Transverse colon (tissue), 4 donors: ENCODE data around the gene HOXB2. TPM values are rescaled to one million over a fixed set of nuclear protein-coding genes. Genes with fewer than 3 reads are reported as not detected.
A peak's percentile ranks its signal among the peaks of the same experiment; 100 is the strongest.

Experiments used
- DNase-seq: peaks from one replicate; pipeline ENCODE4 v3.0.0-alpha.2; 2019
- H3K27ac ChIP-seq, 4 donors: fragments of 200-600 bp; sonication (generic); 2 replicates each; pipeline ENCODE4 v1.5.1; 2016 to 2018; ENCODE audit warnings: inconsistent platforms in 4 of 4
- H3K27me3 ChIP-seq: fragments of 200-600 bp; sonication (generic); 2 replicates; pipeline ENCODE4 v1.5.1; 2017; ENCODE audit warnings: inconsistent platforms
- H3K36me3 ChIP-seq, 4 donors: fragments of 200-600 bp; sonication (generic); 2 replicates each; pipeline ENCODE4 v1.5.1; 2017 to 2019; ENCODE audit warnings: inconsistent platforms in 4 of 4
- H3K4me1 ChIP-seq, 4 donors: fragments of 200-600 bp; sonication (generic); 2 replicates each; pipeline ENCODE4 v1.5.1; 2017 to 2020; ENCODE audit warnings: inconsistent platforms in 4 of 4
- H3K4me3 ChIP-seq, 4 donors: fragments of 200-600 bp; sonication (generic); 1 replicate in 1 of 4; 2 replicates in 3 of 4; pipeline versions ENCODE4 v1.5.1 to v1.6.1; 2017 to 2019; ENCODE audit warnings: inconsistent platforms in 4 of 4
- H3K9me3 ChIP-seq, 2 donors: fragments of 200-600 bp; sonication (generic); 2 replicates each; pipeline ENCODE4 v1.5.1; 2017 to 2019; ENCODE audit warnings: inconsistent platforms in 2 of 2
- EP300 ChIP-seq: sonication (generic); formaldehyde crosslinking; IDR thresholded peaks from one replicate; pipeline ENCODE4 v1.6.1; 2017; ENCODE audit warnings: antibody characterized with exemption, low read depth
- POLR2A ChIP-seq: fragments of 450-650 bp; IDR thresholded peaks from one replicate; pipeline ENCODE4 v1.6.1; 2016; ENCODE audit warnings: antibody characterized with exemption, mild to moderate bottlenecking, moderate library complexity
- POLR2AphosphoS5 ChIP-seq, 3 donors: sonication (generic); formaldehyde crosslinking; IDR thresholded peaks; one replicate each; pipeline ENCODE4 v1.6.1; 2016; ENCODE audit warnings: antibody characterized with exemption in 3 of 3
- WGBS, 2 donors: methylation state at CpG; one replicate each; pipeline ENCODE4 v1.1.5; 2018; ENCODE audit warnings: low coverage in 1 of 2; 5-methylcytosine and 5-hydroxymethylcytosine counted together
- in situ Hi-C, 4 donors: fragments of 200-750 bp; cut with MboI; loops; one replicate each; pipeline versions ENCODE4 v1.15.0 to v1.15.1; 2017; ENCODE audit warnings: low sequenced_read_pairs in 3 of 4, low pct_ligation_motif_present in 1 of 4, low pct_unique_long_range_greater_than_20kb in 1 of 4
- intact Hi-C: fragments of 100-400 bp; cut with DNase I; formaldehyde crosslinking; loops from one replicate; pipeline ENCODE4 v1.15.1; 2023; ENCODE audit warnings: low total_unique reads
- total RNA-seq, 4 donors: library from RNA; depleted of rRNA; stranded (reverse); fragments of >200 nt; gene quantifications; one replicate each; pipeline ENCODE4 v1.1.0, GENCODE V29; 2016
- TF ChIP-seq, protein P1 (sequence below), 5 experiments: fragments of 200-600 bp in 3 of 5; fragments of 450-650 bp in 2 of 5; sonication (generic) in 3 of 5; IDR thresholded peaks; 1 replicate in 2 of 5; 2 replicates in 3 of 5; pipeline ENCODE4 v1.5.1; 2016 to 2017; ENCODE audit warnings: antibody characterized with exemption in 5 of 5, inconsistent platforms in 3 of 5, mild to moderate bottlenecking in 2 of 5, moderate library complexity in 1 of 5

Gene HOXB2
- total RNA-seq, 4 donors from 2014 or later = 13.5 to 93.9 (median 13.8) TPM; not detected in 1

- DNase-seq = no peak
- TF ChIP-seq POLR2AphosphoS5 (IDR thresholded peaks at IDR 0.05) (no peak), EP300 (no peak), POLR2A (no peak)
- TF ChIP-seq, protein P1, sequence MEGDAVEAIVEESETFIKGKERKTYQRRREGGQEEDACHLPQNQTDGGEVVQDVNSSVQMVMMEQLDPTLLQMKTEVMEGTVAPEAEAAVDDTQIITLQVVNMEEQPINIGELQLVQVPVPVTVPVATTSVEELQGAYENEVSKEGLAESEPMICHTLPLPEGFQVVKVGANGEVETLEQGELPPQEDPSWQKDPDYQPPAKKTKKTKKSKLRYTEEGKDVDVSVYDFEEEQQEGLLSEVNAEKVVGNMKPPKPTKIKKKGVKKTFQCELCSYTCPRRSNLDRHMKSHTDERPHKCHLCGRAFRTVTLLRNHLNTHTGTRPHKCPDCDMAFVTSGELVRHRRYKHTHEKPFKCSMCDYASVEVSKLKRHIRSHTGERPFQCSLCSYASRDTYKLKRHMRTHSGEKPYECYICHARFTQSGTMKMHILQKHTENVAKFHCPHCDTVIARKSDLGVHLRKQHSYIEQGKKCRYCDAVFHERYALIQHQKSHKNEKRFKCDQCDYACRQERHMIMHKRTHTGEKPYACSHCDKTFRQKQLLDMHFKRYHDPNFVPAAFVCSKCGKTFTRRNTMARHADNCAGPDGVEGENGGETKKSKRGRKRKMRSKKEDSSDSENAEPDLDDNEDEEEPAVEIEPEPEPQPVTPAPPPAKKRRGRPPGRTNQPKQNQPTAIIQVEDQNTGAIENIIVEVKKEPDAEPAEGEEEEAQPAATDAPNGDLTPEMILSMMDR (IDR thresholded peaks at IDR 0.05) = no peak
- Histone ChIP-seq H3K36me3 (no peaks in the 10 kb centered on the region), H3K27ac (peak overlapping the region in 1 of 4 donors; percentile 1), H3K4me3 (no peak overlapping the region), H3K4me1 (peaks cover 0 to 16% (median 8%) of the 10 kb centered on the region in 4 donors), H3K9me3 (no peaks in the 10 kb centered on the region), H3K27me3 (no peaks in the 10 kb centered on the region)
- intact Hi-C loops (no loop called here), in situ Hi-C loops (no loop called here)
- WGBS, 2 donors = 91 to 100% methylated on average over 4 to 5 of the region's 5 CpGs
Observed at GRCh38 chr17:48506246-48506645, 38.7 kb downstream of the HOXB2 start.

DNA sequence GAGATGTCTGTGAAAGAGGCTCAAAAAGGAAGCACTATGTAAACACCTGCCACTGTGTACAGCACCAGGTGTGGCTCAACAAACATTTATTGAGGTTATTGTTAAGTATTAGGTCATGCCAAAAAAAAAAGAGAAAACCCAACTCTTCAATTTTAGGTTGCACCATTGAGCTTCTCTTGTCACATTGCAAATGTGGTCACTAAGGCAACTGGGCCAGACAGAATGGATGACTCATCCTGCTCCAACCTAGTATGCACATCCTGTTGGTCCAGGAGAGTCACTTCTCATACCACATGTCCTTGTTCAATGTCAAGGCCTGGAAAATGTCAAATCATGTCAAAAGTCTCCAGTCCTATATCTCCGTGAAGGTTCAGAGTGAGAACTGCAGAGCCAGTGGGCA lies 39.1 kb downstream of the HOXB2 start:
- Histone ChIP-seq H3K4me1 (peaks cover 0 to 20% (median 9%) of the 10 kb centered on the region in 4 donors), H3K9me3 (no peaks in the 10 kb centered on the region), H3K36me3 (no peaks in the 10 kb centered on the region), H3K27me3 (no peaks in the 10 kb centered on the region), H3K4me3 (no peak overlapping the region), H3K27ac (peak overlapping the region in 1 of 4 donors; percentile 16)
- WGBS, 2 donors = 43% methylated on average over 1 of the region's 1 CpG; no CpG with 5 or more reads in 1 of the 2 donors
- TF ChIP-seq, protein P1 (IDR thresholded peaks at IDR 0.05) = no peak
- TF ChIP-seq EP300 = no peak
- TF ChIP-seq POLR2A = no peak
- peak; percentile 42 to 55 (median 55) for TF ChIP-seq POLR2AphosphoS5 (IDR thresholded peaks at IDR 0.05)
- no peak for DNase-seq
- intact Hi-C loops = no loop called here
- in situ Hi-C loops = no loop called here

DNA sequence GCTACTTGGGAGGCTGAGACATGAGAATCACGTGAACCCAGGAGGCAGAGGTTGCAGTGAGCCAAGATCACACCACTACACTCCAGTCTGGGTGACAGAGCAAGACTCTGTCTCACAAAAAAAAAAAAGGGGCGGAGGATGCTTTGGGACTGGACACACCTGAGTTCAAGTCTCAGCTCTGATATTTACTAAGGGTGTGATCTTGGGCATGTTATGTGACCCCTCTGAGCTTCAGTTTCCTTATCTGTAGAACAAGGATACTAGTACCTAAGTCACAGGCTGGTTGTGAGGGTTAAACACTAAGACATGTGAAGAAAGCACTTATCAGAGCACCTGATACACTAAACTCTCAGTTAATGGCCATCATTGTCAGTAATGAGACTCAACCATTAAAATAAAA lies 40.0 kb downstream of the HOXB2 start:
- TF ChIP-seq, protein P1 (IDR thresholded peaks at IDR 0.05) = no peak
- TF ChIP-seq EP300 (no peak), POLR2A (no peak), POLR2AphosphoS5 (IDR thresholded peaks at IDR 0.05) (no peak)
- H3K4me3 ChIP-seq = no peak overlapping the region
- intact Hi-C loops (no loop called here), in situ Hi-C loops (no loop called here)
- no peak overlapping the region for H3K27ac ChIP-seq
- WGBS, 2 donors = 79 to 82% methylated on average over 2 of the region's 2 CpGs
- no peak for DNase-seq
- peaks cover 0 to 21% (median 9%) of the 10 kb centered on the region in 4 donors for H3K4me1 ChIP-seq
- no peaks in the 10 kb centered on the region for H3K9me3 ChIP-seq
- H3K36me3 ChIP-seq = no peaks in the 10 kb centered on the region
- H3K27me3 ChIP-seq = no peaks in the 10 kb centered on the region

DNA sequence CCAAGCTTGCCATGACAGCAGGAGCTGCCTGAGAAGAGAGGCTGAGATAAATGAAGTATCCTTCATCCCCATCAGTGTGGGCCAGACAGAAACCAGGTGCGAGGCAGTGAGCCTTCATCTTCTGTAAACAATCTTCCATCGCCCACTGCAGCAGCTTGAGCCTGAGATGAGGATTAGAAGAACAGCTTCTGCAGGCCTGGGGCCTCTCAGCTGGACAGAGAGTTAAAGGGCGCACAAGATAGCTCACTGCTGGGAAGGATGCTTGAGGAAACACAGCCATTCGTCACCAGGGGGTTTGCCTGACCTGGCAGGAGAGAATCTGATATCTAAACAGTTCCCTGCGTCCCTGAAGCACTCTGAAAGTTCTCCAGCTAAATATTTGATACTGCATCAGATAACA lies 41.2 kb downstream of the HOXB2 start:
- WGBS, 2 donors = 89% methylated on average over 5 of the region's 5 CpGs; no CpG with 5 or more reads in 1 of the 2 donors
- Histone ChIP-seq H3K36me3 (no peaks in the 10 kb centered on the region), H3K27me3 (no peaks in the 10 kb centered on the region), H3K4me3 (no peak overlapping the region), H3K27ac (peak overlapping the region in 3 of 4 donors; percentile 28 to 63 (median 52)), H3K9me3 (no peaks in the 10 kb centered on the region), H3K4me1 (peaks cover 0 to 21% (median 9%) of the 10 kb centered on the region in 4 donors)
- in situ Hi-C loops (no loop called here), intact Hi-C loops (no loop called here)
- no peak for DNase-seq
- TF ChIP-seq POLR2AphosphoS5 (IDR thresholded peaks at IDR 0.05) = no peak
- TF ChIP-seq, protein P1 (IDR thresholded peaks at IDR 0.05) = no peak
- no peak for TF ChIP-seq EP300
- TF ChIP-seq POLR2A = no peak
